NCI-H345 treated with DMSO at 0.1 percent for 48 hours (cell line): Measurements from ENCODE around the gene ADCY9.
"Not testable (repeated sequence)": the region's sequence is repeated elsewhere in the genome, so short reads cannot be mapped to it uniquely, and the experiment has no call there.

Source experiments
- DNase-seq: peaks from one replicate; lab custom pipeline; 2025; ENCODE audit not compliant: unreplicated experiment; lab: John Stamatoyannopoulos, UW

Gene ADCY9

DNA sequence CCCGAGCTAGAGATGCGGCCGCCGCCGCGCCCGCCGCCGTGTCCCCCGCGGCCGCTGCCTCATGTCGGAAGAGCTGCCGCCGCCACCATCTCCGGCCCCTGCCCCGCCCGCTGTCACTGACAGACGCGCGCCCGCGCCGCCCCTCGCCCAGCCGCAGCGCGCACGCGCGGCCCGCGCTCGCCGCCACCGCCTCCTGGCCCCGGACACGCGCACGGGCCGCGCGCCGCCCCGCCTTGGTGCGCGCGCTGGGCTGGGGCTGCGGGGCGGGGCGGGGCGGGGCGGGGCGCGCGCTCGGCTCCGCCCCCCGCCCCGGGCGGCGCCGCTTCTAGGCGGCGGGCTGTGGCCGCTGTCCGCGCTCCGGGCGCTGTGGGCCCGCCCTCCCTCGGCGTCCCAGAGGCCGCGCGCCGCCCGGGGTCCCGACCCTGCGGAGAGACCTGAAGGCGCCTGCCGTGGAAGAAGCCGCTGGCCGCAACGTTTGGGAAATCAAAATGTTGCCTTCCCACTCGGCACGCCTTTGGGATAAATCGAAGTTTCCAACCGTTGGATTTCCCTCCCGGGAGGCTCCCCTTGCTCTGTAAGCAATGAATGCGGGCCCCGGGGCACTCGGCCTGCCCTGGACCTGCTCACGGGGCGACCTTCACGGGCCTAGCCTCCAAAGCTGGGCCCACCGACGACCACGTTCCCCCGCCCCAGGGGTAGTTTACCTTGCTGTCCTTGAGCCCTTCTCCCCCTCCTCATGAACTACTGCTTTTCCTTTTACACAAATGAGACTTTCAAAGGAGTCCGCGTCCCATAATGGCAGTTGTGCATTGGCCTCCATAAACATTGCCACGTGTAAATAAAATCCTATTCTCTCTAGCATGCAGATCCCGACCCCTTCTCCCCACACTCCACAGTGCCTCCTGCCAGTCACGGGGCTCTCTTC, at the start of gene ADCY9:
Gene ADCY9, minus strand, starts transcription at position 118 of the 925 bp plus-strand sequence. CDS start 1,000 bp downstream, outside the sequence.
- DNase-seq: peak; percentile 61

- DNase-seq: no peak
Measured at GRCh38 chr16:4160658-4161430, 44.6 kb upstream of the ADCY9 start.

DNA sequence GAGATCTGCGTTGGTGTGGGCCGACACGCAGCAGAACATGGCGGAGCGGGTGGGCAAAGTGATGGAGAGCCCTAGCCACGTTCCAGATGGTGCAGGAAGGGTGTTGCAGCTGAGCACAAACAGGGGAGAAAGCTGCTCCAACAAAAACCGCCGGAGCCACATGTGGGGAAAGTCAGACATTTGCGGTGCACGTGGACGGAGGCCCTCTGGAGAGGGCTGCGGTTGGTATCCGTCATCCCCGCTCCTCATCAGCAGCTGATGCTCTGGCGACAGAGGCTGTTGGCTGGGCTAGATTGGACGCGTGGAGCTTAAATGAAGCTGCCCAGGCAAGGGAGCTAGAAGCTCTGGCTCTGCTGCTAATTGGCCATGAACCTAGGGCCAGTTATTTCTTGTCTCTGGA, 43.5 kb upstream of the ADCY9 start:
- DNase-seq: no peak

- DNase-seq: no peak
Measured at GRCh38 chr16:4158143-4159093, 42.2 kb upstream of the ADCY9 start.

DNA sequence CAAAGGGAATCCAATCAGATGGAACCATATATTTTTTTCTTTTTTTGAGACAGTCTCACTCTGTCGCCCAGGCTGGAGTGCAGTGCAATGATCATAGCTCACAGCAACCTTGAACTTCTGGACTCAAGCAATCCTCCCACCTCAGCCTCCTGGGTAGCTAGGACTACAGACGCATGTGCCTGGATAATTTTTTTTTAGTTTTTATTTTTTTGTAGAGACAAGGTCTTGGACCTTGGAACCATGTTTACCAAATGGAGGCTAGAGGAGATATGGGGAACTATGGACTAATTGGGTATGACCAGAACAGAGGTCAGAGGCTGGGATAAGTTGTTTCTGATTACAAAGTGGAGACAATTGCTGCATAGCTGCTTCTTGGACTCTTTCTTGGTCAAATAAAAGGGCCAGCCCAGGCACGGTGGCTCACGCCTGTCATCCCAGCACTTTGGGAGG, 41.2 kb upstream of the ADCY9 start:
- no peak for DNase-seq

DNA sequence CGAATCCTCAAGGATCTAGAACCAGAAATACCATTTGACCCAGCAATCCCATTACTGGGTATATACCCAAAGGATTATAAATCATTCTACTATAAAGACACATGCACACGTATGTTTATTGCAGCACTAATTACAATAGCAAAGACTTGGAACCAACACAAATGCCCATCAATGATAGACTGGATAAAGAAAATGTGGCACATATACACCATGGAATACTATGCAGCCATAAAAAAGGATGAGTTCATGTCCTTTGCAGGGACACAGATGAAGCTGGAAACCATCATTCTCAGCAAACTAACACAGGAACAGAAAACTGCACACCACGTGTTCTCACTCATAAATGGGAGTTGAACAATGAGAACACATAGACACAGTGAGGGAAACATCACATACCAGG, 40.3 kb upstream of the ADCY9 start:
- not testable (repeated sequence) for DNase-seq

- DNase-seq: not testable (repeated sequence)
Measured at GRCh38 chr16:4153364-4153763, 37.1 kb upstream of the ADCY9 start.

DNA sequence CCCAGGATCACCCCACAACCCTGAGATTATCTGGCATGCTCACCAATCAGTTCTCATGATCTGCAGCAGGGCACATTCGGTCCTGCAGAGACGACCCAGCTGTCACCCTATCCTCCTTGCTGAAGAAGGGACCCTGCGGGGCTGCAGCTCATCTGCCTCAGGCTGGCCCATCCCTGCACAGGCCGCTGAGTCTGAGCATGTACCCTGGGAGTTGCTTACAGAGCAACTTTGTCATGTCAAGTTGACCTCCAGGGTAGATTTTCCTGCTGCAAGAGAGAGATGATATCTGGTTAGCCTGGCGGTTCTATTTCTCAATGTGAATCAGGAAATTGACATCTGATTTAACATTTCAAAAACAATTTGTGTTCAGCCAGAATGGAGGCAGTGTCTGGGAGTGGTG, 36.0 kb upstream of the ADCY9 start:
- no peak for DNase-seq

DNA sequence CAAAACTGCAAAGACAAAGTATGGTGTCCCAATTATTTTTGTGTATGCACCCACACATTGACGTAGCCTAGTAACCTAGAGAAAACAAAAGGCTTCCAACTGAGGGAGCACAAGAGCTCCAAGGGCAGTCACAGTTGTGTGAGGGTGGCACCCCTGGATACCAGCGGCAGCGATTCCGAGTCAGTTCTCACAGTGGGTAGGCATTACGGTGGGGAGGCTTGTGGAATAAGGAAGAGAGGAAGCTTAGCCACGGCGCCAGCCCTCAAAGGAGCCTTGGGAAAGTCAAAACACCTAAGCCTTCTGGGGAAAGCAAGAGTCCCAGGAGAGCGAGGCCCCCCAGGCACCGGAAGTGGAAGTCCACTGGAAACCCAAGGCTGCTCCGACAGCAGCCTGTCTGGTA, 31.0 kb upstream of the ADCY9 start:
- no peak for DNase-seq

- DNase-seq: no peak
Measured at GRCh38 chr16:4142268-4142667, 26.0 kb upstream of the ADCY9 start.

DNA sequence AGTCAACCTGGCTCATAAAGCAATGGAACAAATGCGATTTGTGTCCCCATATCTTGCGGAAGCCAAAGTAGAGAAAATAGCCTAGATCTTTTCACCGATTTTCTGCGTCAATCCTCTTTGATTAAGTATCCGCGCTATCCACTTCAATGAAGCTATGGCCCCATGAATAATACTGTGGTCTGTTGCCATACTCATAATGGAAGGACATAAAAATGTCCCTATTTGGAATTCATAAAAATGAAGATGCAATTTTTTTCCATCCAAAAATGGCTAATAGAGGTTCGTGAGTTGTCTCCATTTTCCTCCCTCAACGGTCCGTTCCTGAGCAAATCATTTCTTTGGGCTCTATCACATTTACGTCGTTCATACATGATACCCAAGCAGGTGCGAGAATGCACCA, 25.4 kb upstream of the ADCY9 start:
- DNase-seq: no peak

DNA sequence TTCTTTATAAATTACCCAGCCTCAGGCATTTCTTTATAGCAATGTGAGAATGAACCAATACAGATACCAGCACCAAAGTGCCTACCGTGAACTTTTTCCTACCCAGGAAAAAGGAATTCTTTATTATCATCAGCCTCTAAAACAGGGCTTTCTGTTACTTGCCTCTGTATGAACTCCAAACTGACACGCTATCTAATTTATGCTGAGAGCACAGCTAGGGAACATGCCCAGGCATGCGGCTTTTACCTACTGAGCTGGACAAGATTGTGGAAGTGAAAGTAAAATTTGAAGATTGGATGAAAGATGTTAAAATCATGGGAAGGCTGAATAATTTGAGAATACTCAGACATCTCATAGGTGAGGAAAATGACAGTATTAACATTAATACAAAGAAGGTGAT, 24.4 kb upstream of the ADCY9 start:
- peak; percentile 17 for DNase-seq

DNA sequence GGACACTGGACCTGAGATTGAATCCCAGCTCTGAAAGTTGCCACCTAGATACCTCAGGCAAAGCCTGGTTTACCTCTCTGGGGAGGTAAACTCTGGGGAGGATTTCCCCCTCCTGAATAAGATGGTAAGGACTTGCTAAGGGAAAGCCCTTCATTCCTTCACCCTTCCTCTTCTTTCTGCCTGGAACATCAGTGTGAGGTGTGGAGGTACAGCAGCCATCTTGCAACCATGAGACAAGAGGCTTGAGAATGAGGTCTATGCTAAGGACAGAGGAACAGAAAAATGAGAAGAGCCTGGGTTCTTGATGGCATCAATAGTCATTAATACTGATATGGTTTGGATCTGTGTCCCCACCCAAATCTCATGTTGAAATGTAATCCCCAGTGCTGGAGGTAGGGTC, 23.7 kb upstream of the ADCY9 start:
- no peak for DNase-seq

DNA sequence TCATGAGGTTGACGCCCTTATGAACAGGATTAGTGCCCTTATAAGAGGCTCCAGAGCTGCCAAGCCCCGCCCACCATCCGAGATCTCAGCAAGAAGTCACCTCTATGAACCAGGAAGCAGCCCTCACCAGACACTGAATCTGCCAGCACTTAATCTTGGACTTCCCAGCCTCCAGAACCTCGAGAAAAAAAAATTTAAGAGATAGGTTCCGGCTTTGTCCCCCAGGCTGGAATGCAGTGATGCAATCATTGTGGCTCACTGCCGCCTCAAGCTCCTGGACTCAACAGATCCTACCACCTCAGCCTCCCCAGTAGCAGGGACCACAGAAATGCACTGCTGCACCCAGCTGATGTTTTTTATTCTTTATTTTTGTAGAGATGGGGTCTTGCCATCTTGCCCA, 22.5 kb upstream of the ADCY9 start:
- DNase-seq: no peak

DNA sequence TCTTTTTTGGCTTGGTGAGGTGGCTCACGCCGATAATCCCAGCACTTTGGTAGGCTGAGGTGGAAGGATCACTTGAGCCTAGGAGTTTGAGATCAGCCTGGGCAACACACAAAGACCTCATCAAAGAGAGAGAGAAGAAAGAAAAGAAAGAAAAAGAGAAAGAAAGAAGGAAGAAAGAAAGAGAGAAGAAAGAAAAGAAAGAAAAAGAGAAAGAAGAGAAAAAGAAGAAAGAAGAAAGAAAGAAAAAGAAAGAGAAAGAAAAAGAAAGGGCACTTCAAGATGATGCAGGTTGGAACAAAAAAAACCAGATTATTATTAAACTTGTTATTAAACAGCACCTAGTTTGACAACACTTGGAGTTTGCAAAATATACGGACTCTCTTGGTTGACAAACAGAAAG, 21.2 kb upstream of the ADCY9 start:
- no peak for DNase-seq

DNA sequence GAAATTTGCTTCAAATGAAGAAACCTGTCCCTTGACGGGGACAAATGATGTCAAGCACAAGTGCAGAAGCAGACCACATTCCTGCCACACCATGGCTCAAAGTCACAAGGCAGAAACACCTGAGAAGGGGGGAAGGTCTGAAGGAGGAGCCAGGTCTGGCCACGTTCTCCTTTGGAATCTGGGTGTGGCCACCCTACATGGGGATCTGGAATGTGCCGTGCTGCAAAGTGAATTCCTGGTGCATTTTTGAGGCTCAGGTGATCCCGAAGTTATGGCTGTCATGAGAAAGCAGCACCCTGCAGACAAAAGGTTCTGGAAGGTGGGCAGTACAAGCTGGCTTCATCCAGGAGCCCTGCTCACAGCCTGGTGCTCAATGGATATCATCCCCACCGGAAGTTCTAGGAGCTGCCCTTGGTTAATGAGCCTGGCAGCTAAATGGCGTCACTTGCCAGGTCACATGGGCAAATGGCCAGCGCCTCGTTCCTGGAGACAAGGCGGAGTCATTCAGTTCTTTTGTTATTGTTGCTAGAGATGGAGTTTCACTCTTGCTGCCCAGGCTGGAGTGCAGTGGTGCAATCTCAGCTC, 20.1 kb upstream of the ADCY9 start:
- DNase-seq: no peak

- no peak for DNase-seq
Measured at GRCh38 chr16:4135537-4135936, 19.3 kb upstream of the ADCY9 start.

- DNase-seq: no peak
Measured at GRCh38 chr16:4133897-4134372, 17.7 kb upstream of the ADCY9 start.

- DNase-seq: no peak
Measured at GRCh38 chr16:4131621-4132020, 15.4 kb upstream of the ADCY9 start.

- no peak for DNase-seq
Measured at GRCh38 chr16:4124535-4125294, 8.5 kb upstream of the ADCY9 start.
